H1 (cell line): Measurements from ENCODE around the gene ALK. TPM values are rescaled to one million over a fixed set of nuclear protein-coding genes. Genes with fewer than 3 reads are reported as not detected.

Experiments
- CTCF ChIA-PET: fragments of 300-600 bp; sonication (Branson Sonifier 250); formaldehyde crosslinking; loops from one replicate; lab custom pipeline; 2021; ENCODE audit not compliant: partially characterized antibody; lab: Charles Lee
- POLR2A ChIA-PET: fragments of 300-600 bp; sonication (Branson Sonifier 250); formaldehyde crosslinking; loops from one replicate; lab custom pipeline; 2021; ENCODE audit warnings: inconsistent platforms; ENCODE audit not compliant: partially characterized antibody; lab: Charles Lee
- DNase-seq, 2 experiments: peaks; one replicate each; pipeline versions ENCODE4 v3.0.0 to v3.0.0-alpha.2; 2010 to 2022; ENCODE audit warnings: low spot score in 2 of 2, low read depth in 1 of 2, mixed read lengths in 1 of 2
- FAIRE-seq: peaks from 2 replicates; lab custom pipeline; 2011; peaks lifted over from hg19 to GRCh38; lab: Jason Lieb, UNC
- H2AFZ ChIP-seq: 2 replicates; pipeline ENCODE4 v1.8.1; 2012; ENCODE audit warnings: low read length, inconsistent platforms
- H2AK5ac ChIP-seq: 2 replicates; pipeline ENCODE4 v1.6.1; 2013; ENCODE audit warnings: low read depth, low read length
- H2BK120ac ChIP-seq: replicated peaks from 2 replicates; pipeline ENCODE3; 2013; ENCODE audit warnings: low read depth, low read length, inconsistent platforms
- H2BK12ac ChIP-seq: 2 replicates; pipeline ENCODE4 v1.6.1; 2013; ENCODE audit warnings: low read depth, low read length
- H2BK15ac ChIP-seq: 2 replicates; pipeline ENCODE4 v1.6.1; 2013; ENCODE audit warnings: low read length
- H2BK20ac ChIP-seq: 2 replicates; pipeline ENCODE4 v1.6.1; 2013; ENCODE audit warnings: low read length
- H2BK5ac ChIP-seq: 2 replicates; pipeline ENCODE4 v1.6.1; 2013; ENCODE audit warnings: low read depth, low read length
- H3K14ac ChIP-seq: 2 replicates; pipeline ENCODE4 v1.6.1; 2013; ENCODE audit warnings: inconsistent platforms; ENCODE audit not compliant: insufficient read length
- H3K18ac ChIP-seq: 2 replicates; pipeline ENCODE4 v1.6.1; 2013; ENCODE audit warnings: low read length; ENCODE audit errors: extremely low read depth
- H3K23ac ChIP-seq: 2 replicates; pipeline ENCODE4 v1.6.1; 2013; ENCODE audit warnings: inconsistent platforms; ENCODE audit not compliant: insufficient read length
- H3K23me2 ChIP-seq: 2 replicates; pipeline ENCODE4 v1.6.1; 2013; ENCODE audit warnings: low read depth, low read length
- H3K27ac ChIP-seq: 2 replicates; pipeline ENCODE4 v1.6.1; 2011; ENCODE audit warnings: low read depth, low read length, inconsistent platforms
- H3K27me3 ChIP-seq, 4 experiments: replicated peaks in 1 of 4; 1 replicate in 1 of 4; 2 replicates in 3 of 4; pipeline versions ENCODE4 v1.6.1 to v1.8.1; 2011 to 2013; ENCODE audit warnings: low read length in 3 of 4, mild to moderate bottlenecking in 3 of 4, inconsistent platforms in 2 of 4, mixed read lengths in 2 of 4, moderate library complexity in 1 of 4; ENCODE audit not compliant: control insufficient read depth in 3 of 4, insufficient read depth in 3 of 4; ENCODE audit errors: extremely low read depth in 1 of 4
- H3K36me3 ChIP-seq, 4 experiments: 2 replicates each; pipeline versions ENCODE4 v1.6.1 to v1.8.1; 2011 to 2013; ENCODE audit warnings: mild to moderate bottlenecking in 4 of 4, low read length in 3 of 4, moderate library complexity in 2 of 4, control low read depth in 1 of 4, inconsistent platforms in 1 of 4; ENCODE audit not compliant: insufficient read depth in 4 of 4, control insufficient read depth in 2 of 4
- H3K4ac ChIP-seq: replicated peaks from 2 replicates; pipeline ENCODE3; 2013; ENCODE audit warnings: low read length, low read depth, mixed read lengths, inconsistent platforms; ENCODE audit not compliant: insufficient read length
- H3K4me1 ChIP-seq, 4 experiments: replicated peaks in 1 of 4; 1 replicate in 1 of 4; 2 replicates in 3 of 4; pipeline versions ENCODE4 v1.6.1 to v1.8.1; 2011 to 2013; ENCODE audit warnings: low read length in 3 of 4, inconsistent platforms in 2 of 4, mixed read lengths in 1 of 4; ENCODE audit not compliant: insufficient read depth in 4 of 4, control insufficient read depth in 3 of 4
- H3K4me2 ChIP-seq, 2 experiments: 2 replicates each; pipeline versions ENCODE4 v1.6.1 to v1.8.1; 2011 to 2013; ENCODE audit warnings: low read depth in 2 of 2, low read length in 2 of 2, control low read depth in 1 of 2, inconsistent platforms in 1 of 2, mild to moderate bottlenecking in 1 of 2; ENCODE audit not compliant: insufficient read depth in 1 of 2
- H3K4me3 ChIP-seq, 4 experiments: fragments of 200-600, 300-600 bp in 1 of 4; sonication (generic), shearing (Covaris generic), sonication (Bioruptor Twin) in 1 of 4; 2 replicates each; pipeline versions ENCODE4 v1.5.1 to v1.8.1; 2011 to 2016; ENCODE audit warnings: low read length in 4 of 4, low read depth in 3 of 4, control low read depth in 2 of 4, inconsistent platforms in 2 of 4, mild to moderate bottlenecking in 2 of 4, mixed read lengths in 1 of 4, moderate library complexity in 1 of 4; ENCODE audit not compliant: insufficient read depth in 2 of 4; ENCODE audit errors: extremely low read depth in 1 of 4
- H3K56ac ChIP-seq: replicated peaks from 2 replicates; pipeline ENCODE3; 2013; ENCODE audit warnings: low read depth, mild to moderate bottlenecking, mixed read lengths, low read length, inconsistent platforms; ENCODE audit not compliant: insufficient read length
- H3K79me1 ChIP-seq: 2 replicates; pipeline ENCODE4 v1.6.1; 2013; ENCODE audit warnings: low read depth, low read length, control low read depth
- H3K79me2 ChIP-seq, 2 experiments: 2 replicates each; pipeline versions ENCODE4 v1.6.1 to v1.8.1; 2012 to 2013; ENCODE audit warnings: low read length in 2 of 2, mild to moderate bottlenecking in 2 of 2, inconsistent platforms in 1 of 2; ENCODE audit not compliant: insufficient read depth in 2 of 2, control insufficient read depth in 1 of 2
- H3K9ac ChIP-seq, 4 experiments: replicated peaks in 1 of 4; 1 replicate in 1 of 4; 2 replicates in 3 of 4; pipeline versions ENCODE4 v1.6.1 to v1.8.1; 2011 to 2013; ENCODE audit warnings: low read depth in 3 of 4, low read length in 3 of 4, control low read depth in 2 of 4, mild to moderate bottlenecking in 2 of 4, moderate library complexity in 2 of 4, inconsistent platforms in 1 of 4; ENCODE audit errors: extremely low read depth in 1 of 4
- H3K9me3 ChIP-seq, 2 experiments: 2 replicates each; pipeline versions ENCODE4 v1.6.1 to v1.8.1; 2012 to 2013; ENCODE audit warnings: mild to moderate bottlenecking in 2 of 2, moderate library complexity in 2 of 2, control low read depth in 1 of 2, inconsistent platforms in 1 of 2, low read depth in 1 of 2, low read length in 1 of 2, mixed read lengths in 1 of 2; ENCODE audit not compliant: insufficient read depth in 2 of 2
- H4K20me1 ChIP-seq, 2 experiments: replicated peaks in 1 of 2; 2 replicates each; pipeline versions ENCODE3 to v1.8.1; 2011 to 2013; ENCODE audit warnings: inconsistent platforms in 2 of 2, low read length in 2 of 2, mild to moderate bottlenecking in 1 of 2; ENCODE audit not compliant: insufficient read depth in 2 of 2, control insufficient read depth in 1 of 2
- H4K5ac ChIP-seq: 2 replicates; pipeline ENCODE4 v1.6.1; 2013; ENCODE audit warnings: low read length, low read depth, mixed read lengths, inconsistent platforms; ENCODE audit not compliant: insufficient read length
- H4K8ac ChIP-seq: 2 replicates; pipeline ENCODE4 v1.8.0; 2013; ENCODE audit warnings: mild to moderate bottlenecking, moderate library complexity, low read length, inconsistent platforms; ENCODE audit not compliant: insufficient read depth; ENCODE audit errors: extremely low read depth
- H4K91ac ChIP-seq: replicated peaks from 2 replicates; pipeline ENCODE3; 2013; ENCODE audit warnings: low read length, mixed read lengths, inconsistent platforms; ENCODE audit not compliant: insufficient read length
- BACH1 ChIP-seq: IDR thresholded peaks from 2 replicates; pipeline ENCODE4 v1.6.1; 2012; ENCODE audit warnings: low read length, improper control_type of control experiment
- BCL11A ChIP-seq, 2 experiments: IDR thresholded peaks; one replicate each; pipeline ENCODE4 v1.6.1; 2011; ENCODE audit warnings: low read depth in 2 of 2, low read length in 2 of 2, mild to moderate bottlenecking in 2 of 2
- CTBP2 ChIP-seq: IDR thresholded peaks from 2 replicates; pipeline ENCODE4 v1.7.0; 2011; ENCODE audit warnings: borderline replicate concordance, mild to moderate bottlenecking, moderate library complexity, mixed read lengths, low read length; ENCODE audit not compliant: insufficient read depth, insufficient read length
- GABPA ChIP-seq: IDR thresholded peaks from 2 replicates; pipeline ENCODE4 v1.6.1; 2011; ENCODE audit warnings: mild to moderate bottlenecking, low read length, moderate library complexity, borderline replicate concordance; ENCODE audit not compliant: insufficient read depth
- JUND ChIP-seq: IDR thresholded peaks from 2 replicates; pipeline ENCODE4 v1.6.1; 2011; ENCODE audit warnings: mild to moderate bottlenecking, improper control_type of control experiment, low read length
- NANOG ChIP-seq: IDR thresholded peaks from 2 replicates; pipeline ENCODE4 v1.6.1; 2011; ENCODE audit warnings: low read length, low read depth, mild to moderate bottlenecking, inconsistent platforms; ENCODE audit not compliant: insufficient read depth, poor library complexity, severe bottlenecking
- NRF1 ChIP-seq: IDR thresholded peaks from 2 replicates; pipeline ENCODE4 v1.6.1; 2011; ENCODE audit warnings: mild to moderate bottlenecking, low read depth, low read length, improper control_type of control experiment
- PHF8 ChIP-seq: fragments of 200-600 bp; sonication (generic); conservative IDR thresholded peaks from 2 replicates; pipeline ENCODE4 v1.7.1; 2012; ENCODE audit warnings: low read depth, mild to moderate bottlenecking, inconsistent platforms, low read length, moderate library complexity
- RAD21 ChIP-seq, 2 experiments: IDR thresholded peaks in 1 of 2; conservative IDR thresholded peaks in 1 of 2; 2 replicates each; pipeline ENCODE4 v1.6.1; 2011; ENCODE audit warnings: low read depth in 2 of 2, low read length in 2 of 2, improper control_type of control experiment in 1 of 2, inconsistent platforms in 1 of 2, mild to moderate bottlenecking in 1 of 2, moderate library complexity in 1 of 2
- RXRA ChIP-seq: IDR thresholded peaks from 2 replicates; pipeline ENCODE4 v1.6.1; 2011; ENCODE audit warnings: low read depth, mild to moderate bottlenecking, low read length, moderate library complexity; ENCODE audit not compliant: insufficient read depth
- SP2 ChIP-seq: IDR thresholded peaks from 2 replicates; pipeline ENCODE4 v1.6.1; 2012; ENCODE audit warnings: mild to moderate bottlenecking, low read length, inconsistent platforms
- TAF7 ChIP-seq: optimal IDR thresholded peaks from 2 replicates; pipeline ENCODE3; 2011; ENCODE audit warnings: low read depth, mild to moderate bottlenecking, inconsistent platforms, low read length, moderate library complexity, borderline replicate concordance
- WGBS, 2 experiments: shearing (Covaris generic) in 1 of 2; methylation state at CpG; one replicate each; pipeline versions ENCODE4 v1.1.6 to v1.1.7; 2013 to 2015; ENCODE audit warnings: low lambda C conversion rate in 2 of 2, mixed read lengths in 2 of 2, inconsistent platforms in 1 of 2, low coverage in 1 of 2, missing lambda C conversion rate in 1 of 2; ENCODE audit not compliant: insufficient replicate concordance in 2 of 2, insufficient coverage in 1 of 2, insufficient read length in 1 of 2; ENCODE audit errors: extremely low coverage in 1 of 2, missing lambda C conversion rate in 1 of 2; 5-methylcytosine and 5-hydroxymethylcytosine counted together
- polyA plus RNA-seq, 7 experiments: library from polyadenylated mRNA; depleted of rRNA in 3 of 7; stranded (reverse) in 5 of 7; unstranded in 2 of 7; fragments of >200 nt in 5 of 7; fragments of 200-250 nt in 2 of 7; gene quantifications; 1 replicate in 5 of 7; 2 replicates in 1 of 7; 4 replicates in 1 of 7; pipeline versions ENCODE4 v1.2.1 to v1.2.3, GENCODE V29; 2011 to 2013; ENCODE audit warnings: missing spikeins in 2 of 7, mixed read lengths in 2 of 7
- total RNA-seq: library from RNA; stranded (reverse); fragmentation: NEBNext Ultra II Directional; extraction: Animal tissue kit (Norgen Biotek cat#: 25700); gene quantifications from 2 replicates; pipeline ENCODE4 v1.2.1, GENCODE V29; 2021
- TF ChIP-seq, protein P1 (sequence below): IDR thresholded peaks from 2 replicates; pipeline ENCODE4 v1.6.1; 2011; ENCODE audit warnings: low read depth, mild to moderate bottlenecking, low read length; ENCODE audit not compliant: insufficient read depth

Gene ALK
- total and polyA plus RNA-seq, 2 of the 8 experiments (the other 6 are each of a cell fraction or from before 2014, with no cell fraction given), result 0.02 to 0.09 TPM

GRCh38 chr2:29660201-29660600, 261.2 kb downstream of the ALK start:
- no peak overlapping the region for H2BK5ac ChIP-seq
- no peak overlapping the region for H4K5ac ChIP-seq
- no peak overlapping the region for H2BK20ac ChIP-seq
- 84% methylated on average over 2 of the region's 2 CpGs; no CpG with 5 or more reads in 1 of the 2 experiments for WGBS, 2 experiments
- H3K36me3 ChIP-seq, result no peaks in the 10 kb centered on the region
- H3K18ac ChIP-seq, result no peak overlapping the region
- no peak for DNase-seq
- H3K27ac ChIP-seq, result no peak overlapping the region
- no peak overlapping the region for H2BK120ac ChIP-seq
- no peaks in the 10 kb centered on the region for H3K79me1 ChIP-seq
- no peak overlapping the region for H2BK15ac ChIP-seq
- no peak overlapping the region for H3K9ac ChIP-seq
- no peak overlapping the region for H4K91ac ChIP-seq
- H3K79me2 ChIP-seq, result no peaks in the 10 kb centered on the region
- H3K23me2 ChIP-seq, result no peaks in the 10 kb centered on the region; the same call in 1 of the 2 replicates
- H2AK5ac ChIP-seq, result no peak overlapping the region
- H3K27me3 ChIP-seq, result no peaks in the 10 kb centered on the region
- H3K4me3 ChIP-seq, result no peak overlapping the region
- ChIA-PET POLR2A (no interaction called here), CTCF (interaction anchor here (1.1 kb wide), 1 partner anchor 76 kb away, joined by 3 read pairs; no protein-coding TSS in a partner anchor)
- H3K23ac ChIP-seq, result no peak overlapping the region
- H3K9me3 ChIP-seq, result no peaks in the 10 kb centered on the region
- H3K14ac ChIP-seq, result no peak overlapping the region
- no peak overlapping the region for H3K56ac ChIP-seq
- H3K4me1 ChIP-seq, result no peaks in the 10 kb centered on the region
- H4K8ac ChIP-seq, result no peak overlapping the region
- no peaks in the 10 kb centered on the region for H4K20me1 ChIP-seq
- H3K4me2 ChIP-seq, result no peak overlapping the region
- no peak overlapping the region for H3K4ac ChIP-seq
- no peak overlapping the region for H2AFZ ChIP-seq
- H2BK12ac ChIP-seq, result no peak overlapping the region
- FAIRE-seq, result no peak
- TF ChIP-seq, protein P1, sequence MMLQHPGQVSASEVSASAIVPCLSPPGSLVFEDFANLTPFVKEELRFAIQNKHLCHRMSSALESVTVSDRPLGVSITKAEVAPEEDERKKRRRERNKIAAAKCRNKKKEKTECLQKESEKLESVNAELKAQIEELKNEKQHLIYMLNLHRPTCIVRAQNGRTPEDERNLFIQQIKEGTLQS, result no peak
- no peak for TF ChIP-seq NRF1
- no peak for TF ChIP-seq SP2
- TF ChIP-seq GABPA, result no peak
- TF ChIP-seq BACH1, result no peak
- no peak for TF ChIP-seq JUND
- no peak for TF ChIP-seq PHF8
- no peak for TF ChIP-seq BCL11A (IDR thresholded peaks at IDR 0.05; ENCODE audit: low read depth in 2 of 2, low read length in 2 of 2)
- TF ChIP-seq NANOG, result no peak
- no peak for TF ChIP-seq RXRA
- TF ChIP-seq RAD21 (IDR thresholded peaks at IDR 0.05 in 1 of 2, conservative IDR thresholded peaks at IDR 0.05 in 1 of 2; ENCODE audit: low read depth in 2 of 2, low read length in 2 of 2), result no peak
- TF ChIP-seq CTBP2, result no peak
- no peak for TF ChIP-seq TAF7
